ENCODE results near the gene PRPF6.

The PRPF6 gene

GRCh38 chr20:63945921-63946920 lies 34.7 kb upstream of the PRPF6 start:
- no peak for DNase-seq

GRCh38 chr20:63946986-63947637 lies 33.8 kb upstream of the PRPF6 start:
- DNase-seq, result no peak

- DNase-seq, result no peak
Measured at GRCh38 chr20:63947638-63948456, 33.1 kb upstream of the PRPF6 start.

- DNase-seq, result no peak
Measured at GRCh38 chr20:63950701-63951397, 30.1 kb upstream of the PRPF6 start.

- DNase-seq, result no peak
Measured at GRCh38 chr20:63951398-63952209, 29.3 kb upstream of the PRPF6 start.

- DNase-seq, result no peak
Measured at GRCh38 chr20:63952210-63952535, 28.8 kb upstream of the PRPF6 start.

GRCh38 chr20:63952769-63953168 lies 28.2 kb upstream of the PRPF6 start:
- DNase-seq, result no peak

GRCh38 chr20:63953764-63954429 lies 27.0 kb upstream of the PRPF6 start:
- DNase-seq, result no peak

- no peak for DNase-seq
Measured at GRCh38 chr20:63955281-63955826, 25.6 kb upstream of the PRPF6 start.

GRCh38 chr20:63955827-63956663 lies 24.9 kb upstream of the PRPF6 start, which contains the start of gene UCKL1:
Gene UCKL1, minus strand, starts transcription at chr20:63956416. Its CDS starts 44 bp downstream, at chr20:63956372.
- peak; percentile 44 for DNase-seq

- no peak for DNase-seq
Measured at GRCh38 chr20:63956664-63957003, 24.3 kb upstream of the PRPF6 start.

- peak; percentile 26 for DNase-seq
Measured at GRCh38 chr20:63957004-63957689, 23.8 kb upstream of the PRPF6 start.

- no peak for DNase-seq
Measured at GRCh38 chr20:63957690-63958441, 23.1 kb upstream of the PRPF6 start.

- DNase-seq, result no peak
Measured at GRCh38 chr20:63958471-63958870, 22.5 kb upstream of the PRPF6 start.

- DNase-seq, result no peak
Measured at GRCh38 chr20:63958964-63959698, 21.8 kb upstream of the PRPF6 start.

GRCh38 chr20:63959699-63960075 lies 21.2 kb upstream of the PRPF6 start:
- DNase-seq, result no peak

Measured in NCI-H1694 (cell line).